NCI-H748 (cell line): ENCODE data around the gene EXOSC5.
"Not testable (repeated sequence)": the region's sequence is repeated elsewhere in the genome, so short reads cannot be mapped to it uniquely, and the experiment has no call there.

Source experiments
- DNase-seq: peaks from one replicate; lab custom pipeline; 2025; ENCODE audit not compliant: unreplicated experiment; lab: John Stamatoyannopoulos, UW

EXOSC5 gene

DNA sequence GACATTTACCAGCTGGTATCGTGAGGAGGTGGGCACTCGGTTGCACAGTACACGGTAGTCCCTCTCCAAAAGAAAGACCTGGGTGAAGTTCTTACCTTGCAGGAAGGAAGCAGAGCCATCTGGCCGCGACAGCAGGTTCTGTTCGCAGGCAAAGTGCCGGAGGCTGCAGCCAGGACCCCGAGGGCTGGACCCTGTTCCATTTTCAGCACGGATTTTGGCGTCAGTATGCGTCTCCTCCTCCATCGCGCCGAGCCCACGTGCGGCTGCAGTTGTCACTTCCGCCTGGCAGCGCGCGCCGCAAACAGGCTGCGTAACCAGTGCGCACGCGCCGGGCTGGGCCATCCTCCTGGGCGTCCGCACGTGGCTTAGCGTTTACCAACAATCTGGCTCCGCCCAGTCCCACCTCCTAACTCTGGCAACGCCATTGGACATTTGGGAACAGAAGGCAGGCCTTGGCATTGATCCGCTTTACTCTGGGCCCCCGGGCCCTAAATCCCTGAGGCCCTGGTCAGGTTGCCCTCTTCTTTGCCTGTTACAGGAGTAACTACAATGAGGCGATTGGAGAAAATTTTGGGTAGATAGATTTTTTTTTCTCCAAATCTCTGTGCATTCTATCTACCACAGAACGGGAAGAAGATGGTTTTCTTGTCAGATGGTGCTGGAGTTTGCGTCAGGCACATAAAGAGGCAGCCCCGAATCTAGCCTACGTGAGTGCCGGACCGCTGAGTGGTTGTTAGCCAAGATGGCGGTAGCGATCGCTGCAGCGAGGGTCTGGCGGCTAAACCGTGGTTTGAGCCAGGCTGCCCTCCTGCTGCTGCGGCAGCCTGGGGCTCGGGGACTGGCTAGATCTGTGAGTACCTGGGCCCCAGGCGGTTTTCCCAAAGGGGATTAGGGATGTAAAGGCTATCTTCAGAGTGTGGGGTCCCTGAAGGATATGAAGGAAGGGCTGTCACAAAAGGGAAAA, at the start of gene EXOSC5, which contains the start of gene BCKDHA:
Gene EXOSC5 (minus strand): TSS at position 274 of the 964 bp plus-strand sequence. CDS start 31 bp downstream, at position 243.
Gene BCKDHA (plus strand): TSS at position 733 of the 964 bp plus-strand sequence. CDS start 10 bp downstream, at position 743.
- DNase-seq = peak; percentile 100

DNA sequence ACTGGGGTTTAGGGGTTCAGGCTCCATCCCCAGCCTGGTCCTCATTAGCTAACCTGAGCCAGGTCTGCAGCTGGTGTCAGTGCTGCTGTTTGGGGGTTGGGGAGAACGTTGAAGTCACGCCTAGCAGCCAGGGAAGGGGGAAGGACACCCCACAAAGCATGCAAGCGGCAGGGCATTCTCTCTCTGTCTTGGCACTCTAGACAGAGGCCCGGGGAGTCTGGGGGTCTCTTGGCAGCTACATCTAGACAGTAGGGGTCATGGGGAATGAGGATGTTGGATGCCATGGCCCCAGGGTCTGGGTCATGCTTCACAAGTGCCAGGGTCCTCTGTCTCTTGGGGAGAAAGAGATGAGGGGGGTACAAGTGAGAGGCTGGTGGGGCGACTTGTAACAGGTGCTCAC, 48.4 kb upstream of the EXOSC5 start:
- DNase-seq = no peak

DNA sequence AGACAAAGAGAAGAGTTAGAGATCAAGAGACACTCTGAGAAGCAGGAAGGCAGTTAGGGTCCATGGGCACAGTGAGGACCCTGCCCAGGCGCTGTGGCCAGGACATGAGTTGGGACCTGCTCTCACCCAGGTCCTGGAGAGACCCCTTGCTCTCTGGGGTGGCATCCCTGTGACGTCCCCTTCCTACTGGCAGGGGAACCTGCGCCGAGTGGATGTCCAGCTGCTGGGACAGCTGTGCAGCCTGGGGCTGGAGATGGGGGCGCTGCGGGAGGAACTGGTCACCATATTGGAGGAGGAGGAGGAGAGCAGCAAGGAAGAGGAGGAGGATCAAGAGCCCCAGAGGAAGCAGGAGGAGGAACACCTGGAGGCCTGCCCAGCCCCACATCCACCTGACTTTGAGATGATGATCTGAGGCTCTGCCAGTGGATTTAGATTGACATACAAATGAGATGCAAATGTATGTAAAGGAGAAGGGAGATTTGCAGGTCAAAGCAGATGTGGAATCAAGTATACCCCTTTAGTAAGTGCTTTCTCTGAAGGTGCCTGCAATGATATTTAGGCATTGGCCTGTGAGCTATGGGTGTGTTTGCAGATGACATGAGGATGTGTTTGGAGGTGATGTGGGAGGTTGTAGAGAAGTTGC, 46.8 kb upstream of the EXOSC5 start:
- no peak for DNase-seq

GRCh38 chr19:41442473-41443355, 45.6 kb upstream of the EXOSC5 start, which contains the start of gene ERICH4:
Gene ERICH4, plus strand, starts transcription at chr19:41443156. Its CDS starts 14 bp downstream, at chr19:41443170.
- no peak for DNase-seq

GRCh38 chr19:41441321-41441945, 44.3 kb upstream of the EXOSC5 start:
- no peak for DNase-seq

DNA sequence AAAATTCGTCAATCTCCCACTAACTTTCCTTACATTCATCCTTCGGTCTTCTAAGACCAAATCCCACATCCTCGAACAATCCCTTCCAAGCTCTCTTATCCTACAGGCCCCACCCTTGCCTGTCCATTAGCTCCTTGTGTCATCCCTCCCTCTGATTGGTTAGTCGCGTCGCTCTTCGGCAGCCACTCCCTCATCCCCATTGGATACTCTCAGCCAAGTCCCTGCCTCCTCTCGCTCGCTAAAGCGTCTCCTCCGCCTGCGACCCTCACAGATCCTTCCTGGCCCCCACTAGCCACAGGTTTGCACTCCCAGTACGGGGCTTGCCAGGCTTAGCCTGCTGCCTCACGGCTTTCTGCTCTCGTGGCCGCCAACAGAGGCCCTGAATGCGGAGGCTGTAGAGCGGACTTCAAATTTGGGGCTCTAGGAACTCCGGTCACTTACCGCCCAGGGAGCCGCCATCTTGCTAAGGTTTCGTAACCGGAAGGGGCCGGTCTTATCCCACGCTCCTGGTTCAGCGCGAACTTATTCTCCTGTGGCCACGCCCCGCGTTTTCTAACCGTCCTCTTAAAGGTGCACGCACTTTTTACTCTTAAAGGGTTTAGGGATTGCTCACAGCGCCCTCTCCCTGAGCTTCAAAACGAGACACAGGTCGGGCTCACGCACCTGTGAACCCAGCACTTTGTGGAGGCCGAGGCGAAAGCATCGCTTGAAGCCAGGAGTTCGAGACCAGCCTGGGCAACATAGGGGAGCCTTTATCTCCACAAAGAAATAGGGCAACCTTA, 42.5 kb upstream of the EXOSC5 start, which contains the start of gene DMAC2:
Gene DMAC2 (minus strand): TSS at position 472 of the 782 bp plus-strand sequence. CDS start 13 bp downstream, at position 459.
- DNase-seq = peak; percentile 100

- DNase-seq = no peak
These were observed 40.9 kb upstream of the EXOSC5 start for GRCh38 chr19:41437944-41438574.

GRCh38 chr19:41436674-41436951, 39.5 kb upstream of the EXOSC5 start:
- no peak for DNase-seq

GRCh38 chr19:41435936-41436673, 38.9 kb upstream of the EXOSC5 start:
- no peak for DNase-seq

DNA sequence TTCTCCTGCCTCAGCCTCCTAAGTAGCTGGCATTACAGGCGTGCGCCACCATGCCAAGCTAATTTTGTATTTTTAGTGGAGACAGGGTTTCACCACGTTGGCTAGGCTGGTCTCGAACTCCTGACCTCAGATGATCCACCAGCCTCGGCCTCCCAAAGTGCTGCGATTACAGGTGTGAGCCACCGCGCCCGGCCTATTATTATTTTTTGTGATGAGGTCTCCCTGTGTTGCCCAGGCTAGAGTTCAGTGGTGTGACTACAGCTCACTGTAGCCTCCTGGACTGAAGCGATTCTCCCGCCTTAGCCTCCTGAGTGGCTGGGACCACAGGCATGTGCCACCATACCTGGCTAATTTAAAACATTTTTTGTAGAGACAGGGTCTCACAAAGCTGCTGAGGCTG, 38.2 kb upstream of the EXOSC5 start:
- DNase-seq = not testable (repeated sequence)

DNA sequence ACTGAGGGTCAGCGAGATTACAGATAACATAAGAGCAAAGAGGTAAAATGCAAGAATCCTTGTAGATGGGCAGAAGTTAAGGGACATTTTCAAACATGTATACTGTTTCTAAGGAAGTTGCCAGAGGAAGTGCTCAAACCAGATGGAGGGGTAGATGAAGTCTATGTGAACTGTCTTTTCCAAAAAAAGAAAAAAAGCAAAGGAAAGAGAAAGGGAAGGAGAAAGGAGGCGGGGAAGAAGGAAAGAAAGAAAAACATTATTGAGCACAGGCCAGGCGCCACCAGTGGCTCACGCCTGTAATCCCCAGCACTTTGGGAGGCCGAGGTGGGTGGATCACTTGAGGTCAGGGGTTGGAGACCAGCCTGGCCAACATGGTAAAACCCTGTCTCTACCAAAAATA, 37.3 kb upstream of the EXOSC5 start:
- DNase-seq = no peak

DNA sequence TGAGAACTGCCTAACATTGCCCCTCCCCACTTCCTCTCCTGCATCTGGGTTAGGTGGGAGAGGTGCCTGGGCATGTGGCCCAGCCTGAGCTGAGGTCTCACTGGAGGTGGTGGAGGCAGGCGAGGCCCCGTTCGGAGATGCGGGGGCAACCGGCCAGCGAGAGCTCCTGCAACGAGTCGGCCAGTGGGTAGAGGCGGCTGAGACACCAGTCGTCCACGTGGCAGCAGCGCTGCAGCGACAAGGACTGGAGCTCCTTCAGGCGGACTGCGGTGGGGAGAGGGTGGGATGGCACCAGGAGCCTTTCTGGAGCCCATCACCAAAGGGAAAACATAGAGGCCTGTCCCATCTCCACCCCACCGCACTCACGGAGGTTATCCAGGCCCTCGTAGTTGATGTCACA, 36.0 kb upstream of the EXOSC5 start:
- DNase-seq = no peak

DNA sequence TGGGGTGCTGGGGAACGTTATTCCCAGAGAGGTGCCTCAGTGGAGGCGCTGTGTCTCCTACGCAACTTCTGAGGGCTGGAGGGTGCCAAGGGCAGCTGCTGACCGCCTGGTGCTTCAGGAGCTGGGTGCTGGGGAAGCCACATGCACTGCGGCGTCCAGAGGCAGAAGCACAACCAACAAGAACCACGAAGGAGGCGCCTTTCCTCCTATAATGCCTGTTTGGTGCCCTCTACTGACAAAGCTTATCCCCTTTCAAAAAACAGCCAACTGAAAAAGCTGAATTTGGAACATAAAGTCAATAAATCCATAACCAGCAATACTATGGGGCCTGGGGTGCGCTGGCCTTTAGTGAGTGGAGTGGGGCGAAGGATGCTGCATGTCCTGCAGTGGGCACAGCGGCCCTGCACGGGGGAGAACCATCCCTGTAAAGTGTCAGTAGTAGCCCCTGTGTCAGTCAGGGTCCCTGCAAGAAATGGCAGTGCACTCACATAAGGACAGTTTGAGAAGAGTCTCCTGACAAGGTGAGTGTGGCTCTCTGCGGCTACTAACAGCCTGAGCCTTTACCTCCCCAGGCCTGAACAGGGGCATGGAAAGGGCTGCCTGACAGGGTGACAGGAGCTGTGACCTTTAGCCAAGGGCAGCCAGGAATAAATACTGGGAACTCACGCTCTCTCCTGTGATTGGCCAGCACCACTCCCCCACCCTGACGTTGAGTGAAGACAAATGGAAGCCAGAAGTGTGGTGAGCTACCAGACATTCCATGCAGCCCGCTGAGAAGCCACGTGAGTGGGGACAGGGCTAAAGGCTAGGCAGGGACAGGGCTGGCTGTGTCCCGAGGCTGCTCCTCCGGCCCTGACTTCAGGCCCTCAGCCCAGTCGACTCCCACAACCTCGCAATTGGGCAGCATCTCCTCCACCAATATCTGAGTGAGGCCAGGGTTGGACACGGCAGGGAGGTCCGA, 34.5 kb upstream of the EXOSC5 start:
- no peak for DNase-seq

DNA sequence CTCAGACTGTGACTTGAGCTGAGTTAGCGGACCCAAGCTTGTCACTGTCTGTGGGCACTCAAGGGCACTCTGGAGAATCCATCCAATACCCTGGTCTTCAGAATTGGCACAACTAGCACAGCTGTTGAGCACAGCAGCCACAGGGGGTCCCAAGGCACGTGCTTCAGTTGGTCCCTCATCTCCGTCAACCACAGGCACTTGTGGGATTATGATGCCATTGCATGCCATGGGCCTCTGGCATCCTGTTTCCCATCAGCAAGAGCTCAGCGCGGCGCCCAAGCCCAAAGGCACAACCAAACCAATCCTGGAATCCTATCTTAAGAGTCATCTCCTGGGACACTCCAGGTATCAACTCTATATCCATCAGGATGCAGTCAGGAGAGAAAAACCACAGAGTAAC, 33.8 kb upstream of the EXOSC5 start:
- DNase-seq = no peak

DNA sequence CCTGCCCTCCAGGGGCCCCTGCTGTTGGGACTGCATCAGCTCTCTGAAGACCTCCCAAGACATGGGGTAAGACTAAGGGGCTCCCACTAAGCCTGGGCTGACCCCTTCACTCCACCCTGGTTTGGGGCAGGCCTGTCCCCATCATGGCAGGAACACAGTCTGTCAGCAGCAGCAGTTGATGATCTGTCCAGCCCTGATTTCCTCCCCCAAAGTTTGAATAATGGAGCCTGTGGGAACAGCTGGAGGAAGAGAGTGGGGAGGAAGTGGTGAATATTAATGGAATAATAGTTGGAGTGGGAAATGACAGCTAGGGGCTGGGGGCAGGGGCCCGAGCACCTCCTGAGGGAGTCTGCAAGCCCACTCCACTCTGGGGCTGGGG, 31.3 kb upstream of the EXOSC5 start:
- DNase-seq = no peak

DNA sequence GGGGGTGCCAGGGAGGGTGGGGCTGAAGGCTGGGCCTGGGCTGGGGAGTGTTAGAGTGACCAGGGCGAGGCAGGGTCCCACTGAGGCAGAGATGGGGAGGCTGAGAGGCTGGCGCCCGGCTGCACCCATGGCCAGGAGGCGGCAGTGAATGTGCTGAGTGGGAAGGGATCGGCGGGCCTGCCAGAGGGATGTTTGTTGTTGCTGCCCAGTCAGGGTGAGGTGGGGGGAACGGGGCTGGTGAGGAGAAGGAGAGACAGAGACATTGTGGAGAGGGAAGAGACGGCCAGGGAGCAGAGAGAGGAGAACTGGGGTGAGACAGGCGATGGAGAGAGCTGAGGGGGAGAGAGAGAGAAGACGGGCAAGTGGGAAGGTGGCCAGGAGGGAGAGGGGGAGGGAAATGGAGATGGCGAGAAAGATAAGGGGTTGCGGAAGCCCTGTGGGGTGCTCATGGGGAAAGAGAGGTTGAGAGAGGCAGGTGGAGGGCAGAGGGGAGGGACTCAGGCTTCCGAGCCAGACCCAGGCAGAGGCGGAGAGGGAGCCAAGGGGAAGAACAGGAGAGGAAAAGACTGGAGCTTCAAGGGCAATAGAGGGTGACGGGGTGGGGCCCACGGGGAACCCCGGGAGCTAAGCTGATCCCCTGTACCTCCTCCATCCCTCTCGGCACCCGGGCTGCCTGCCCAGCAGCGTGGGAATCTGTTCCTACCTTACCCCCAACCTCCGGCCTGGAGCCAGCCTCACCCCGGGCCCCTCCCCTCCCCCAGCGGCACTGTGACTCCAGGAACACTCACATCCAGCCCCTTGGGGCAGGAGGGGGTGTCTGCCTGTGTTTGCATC, 30.7 kb upstream of the EXOSC5 start:
- no peak for DNase-seq
